Measurements from ENCODE around the gene LMAN2L.
"Not testable (repeated sequence)": the region's sequence is repeated elsewhere in the genome, so short reads cannot be mapped to it uniquely, and the experiment has no call there.

The LMAN2L gene

GRCh38 chr2:96687711-96688640 is 51.9 kb downstream of the LMAN2L start:
- DNase-seq (ENCODE audit: low read depth): no peak

GRCh38 chr2:96687266-96687665 is 52.6 kb downstream of the LMAN2L start:
- DNase-seq (ENCODE audit: low read depth): no peak

- no peak for DNase-seq (ENCODE audit: low read depth)
Measured at GRCh38 chr2:96685577-96686459, 54.0 kb downstream of the LMAN2L start.

GRCh38 chr2:96684883-96685576 is 54.8 kb downstream of the LMAN2L start:
- DNase-seq (ENCODE audit: low read depth): no peak

GRCh38 chr2:96683972-96684820 is 55.7 kb downstream of the LMAN2L start:
- DNase-seq (ENCODE audit: low read depth): no peak

GRCh38 chr2:96683307-96683706 is 56.6 kb downstream of the LMAN2L start:
- no peak for DNase-seq (ENCODE audit: low read depth)

GRCh38 chr2:96681540-96681939 is 58.3 kb downstream of the LMAN2L start:
- no peak for DNase-seq (ENCODE audit: low read depth)

- no peak for DNase-seq (ENCODE audit: low read depth)
Measured at GRCh38 chr2:96680561-96681141, 59.2 kb downstream of the LMAN2L start.

GRCh38 chr2:96679848-96680247 is 60.0 kb downstream of the LMAN2L start:
- DNase-seq (ENCODE audit: low read depth): no peak

- no peak for DNase-seq (ENCODE audit: low read depth)
Measured at GRCh38 chr2:96669539-96670215, 70.2 kb downstream of the LMAN2L start.

- DNase-seq (ENCODE audit: low read depth): no peak
Measured at GRCh38 chr2:96668771-96669170, 71.1 kb downstream of the LMAN2L start.

GRCh38 chr2:96665717-96666116 is 74.1 kb downstream of the LMAN2L start:
- DNase-seq (ENCODE audit: low read depth): not testable (repeated sequence)

GRCh38 chr2:96665083-96665569 is 74.7 kb downstream of the LMAN2L start:
- no peak for DNase-seq (ENCODE audit: low read depth)

GRCh38 chr2:96664366-96664925 is 75.4 kb downstream of the LMAN2L start:
- no peak for DNase-seq (ENCODE audit: low read depth)

GRCh38 chr2:96663829-96664228 is 76.0 kb downstream of the LMAN2L start:
- no peak for DNase-seq (ENCODE audit: low read depth)

- DNase-seq (ENCODE audit: low read depth): no peak
Measured at GRCh38 chr2:96663177-96663576, 76.7 kb downstream of the LMAN2L start.

- DNase-seq (ENCODE audit: low read depth): no peak
Measured at GRCh38 chr2:96662360-96662759, 77.5 kb downstream of the LMAN2L start.

GRCh38 chr2:96661324-96661723 is 78.5 kb downstream of the LMAN2L start:
- DNase-seq (ENCODE audit: low read depth): no peak

GRCh38 chr2:96656540-96656939 is 83.3 kb downstream of the LMAN2L start:
- no peak for DNase-seq (ENCODE audit: low read depth)

Measured in stimulated activated CD8-positive, alpha-beta memory T cell treated with anti-CD3 and anti-CD28 coated beads, Interleukin-15, amount 100 ng/mL, for 1 hour (primary cell).